Measurements from ENCODE around the gene SEC24D.

- TF ChIP-seq POLR2AphosphoS5 (IDR thresholded peaks at IDR 0.05; ENCODE audit: low read depth, low read length) (0 out of 2 replicates have a peak, but pooled peaks have one; percentile 30), POLR2A (IDR thresholded peaks at IDR 0.05; ENCODE audit: low read depth, low read length) (peak; percentile 61; the same call in 1 of the 2 replicates)
These were observed at the start of gene SEC24D for GRCh38 chr4:118835571-118836300.

Data from GM12892 (cell line).